K562 (cell line): ENCODE measurements around the gene KIF4B. TPM values are rescaled to one million over a fixed set of nuclear protein-coding genes. Genes with fewer than 3 reads are reported as not detected.

Experiments
- ATAC-seq: fragments of 200-7000 bp; cut with Tn5 transposase; 3 replicates; pipeline ENCODE4 v1.9.1; 2020; ENCODE audit warnings: moderate library complexity
- BruUV-seq: library from RNA; stranded (reverse); fragments of 400-500 nt; replicated peaks from 2 replicates; lab custom pipeline; 2021; lab: Mats Ljungman, UMichigan
- CTCF ChIA-PET: fragments of 300-600 bp; formaldehyde crosslinking; extraction: SDS; loops from one replicate; lab custom pipeline; 2021; ENCODE audit warnings: low intra/inter-chr PET ratio; lab: Yijun Ruan, JAX
- POLR2A ChIA-PET: fragments of 300-600, 350-650 bp; sonication (Branson Sonifier 250); formaldehyde crosslinking; extraction: SDS; loops from one replicate; lab custom pipeline; 2021; ENCODE audit warnings: antibody characterized with exemption, inconsistent platforms; lab: Yijun Ruan, JAX
- DNase-seq, 4 experiments: peaks; one replicate each; pipeline versions ENCODE4 v3.0.0 to v3.0.0-alpha.2; 2011 to 2018; ENCODE audit warnings: low spot score in 3 of 4, mixed read lengths in 3 of 4; ENCODE audit errors: extremely low read depth in 1 of 4
- FAIRE-seq: peaks from 2 replicates; lab custom pipeline; 2011; peaks lifted over from hg19 to GRCh38; lab: Jason Lieb, UNC
- H2AFZ ChIP-seq: 2 replicates; pipeline ENCODE4 v1.6.0; 2011; ENCODE audit warnings: low read depth, low read length, control low read depth, inconsistent platforms
- H3K27ac ChIP-seq: fragments of 200-600 bp; 3 replicates; pipeline ENCODE4 v1.8.0; 2011; ENCODE audit warnings: low read depth, mild to moderate bottlenecking, control low read depth, inconsistent platforms, low read length, moderate library complexity, mixed read lengths; ENCODE audit errors: extremely low read depth
- H3K27me3 ChIP-seq, 2 experiments: fragments of 300-600 bp in 1 of 2; 2 replicates in 1 of 2; 3 replicates in 1 of 2; pipeline versions ENCODE4 v1.6.0 to v1.8.0; 2011; ENCODE audit warnings: inconsistent platforms in 2 of 2, low read length in 2 of 2, mild to moderate bottlenecking in 1 of 2, mixed read lengths in 1 of 2, moderate library complexity in 1 of 2; ENCODE audit not compliant: control insufficient read depth in 2 of 2, insufficient read depth in 2 of 2
- H3K36me3 ChIP-seq: fragments of 300-600 bp; 3 replicates; pipeline ENCODE4 v1.8.0; 2011; ENCODE audit warnings: mild to moderate bottlenecking, low read length, inconsistent platforms; ENCODE audit not compliant: control insufficient read depth, insufficient read depth
- H3K4me1 ChIP-seq, 2 experiments: fragments of 200-600 bp in 1 of 2; replicated peaks in 1 of 2; 2 replicates in 1 of 2; 3 replicates in 1 of 2; pipeline versions ENCODE4 v1.5.1 to v1.8.0; 2011; ENCODE audit warnings: inconsistent platforms in 2 of 2, low read length in 2 of 2, mild to moderate bottlenecking in 1 of 2, mixed read lengths in 1 of 2, moderate library complexity in 1 of 2; ENCODE audit not compliant: control insufficient read depth in 2 of 2, insufficient read depth in 2 of 2
- H3K4me2 ChIP-seq: 2 replicates; pipeline ENCODE4 v1.6.1; 2011; ENCODE audit warnings: low read length, control low read depth, inconsistent platforms, mixed read lengths; ENCODE audit not compliant: insufficient read depth
- H3K4me3 ChIP-seq: fragments of 200-600 bp; sonication (generic), shearing (Covaris generic); 2 replicates; pipeline ENCODE4 v1.5.1; 2016; ENCODE audit warnings: control low read depth, inconsistent platforms
- H3K79me2 ChIP-seq: fragments of 200-600 bp; 3 replicates; pipeline ENCODE4 v1.8.0; 2011; ENCODE audit warnings: low read length, inconsistent platforms; ENCODE audit not compliant: control insufficient read depth, insufficient read depth
- H3K9ac ChIP-seq, 2 experiments: 2 replicates each; pipeline versions ENCODE4 v1.6.0 to v1.6.1; 2011; ENCODE audit warnings: low read depth in 2 of 2, low read length in 2 of 2, control low read depth in 1 of 2, inconsistent platforms in 1 of 2, mild to moderate bottlenecking in 1 of 2, mixed read lengths in 1 of 2; ENCODE audit not compliant: insufficient read depth in 1 of 2
- H3K9me1 ChIP-seq: one replicate; pipeline ENCODE4 v1.6.0; 2011; ENCODE audit warnings: inconsistent platforms, mild to moderate bottlenecking, low read length, moderate library complexity; ENCODE audit not compliant: control insufficient read depth, insufficient read depth
- H3K9me3 ChIP-seq: replicated peaks from 2 replicates; pipeline ENCODE4 v1.5.1; 2011; ENCODE audit warnings: low read depth, low read length, inconsistent platforms; ENCODE audit not compliant: control insufficient read depth, insufficient read depth
- H4K20me1 ChIP-seq: replicated peaks from 2 replicates; pipeline ENCODE4 v1.6.1; 2011; ENCODE audit warnings: low read length, inconsistent platforms, mixed read lengths; ENCODE audit not compliant: control insufficient read depth, insufficient read depth
- ELF2 ChIP-seq: fragments of 250-450 bp; sonication (Bioruptor Pico); IDR thresholded peaks from 2 replicates; pipeline ENCODE4 v1.5.0; 2021; ENCODE audit warnings: mild to moderate bottlenecking
- FOXK1 ChIP-seq: sonication (generic); formaldehyde crosslinking; IDR thresholded peaks from 2 replicates; pipeline ENCODE4 v1.8.0; 2022; ENCODE audit warnings: missing genetic modification reagents, mild to moderate bottlenecking, borderline replicate concordance
- POLR2AphosphoS5 ChIP-seq: IDR thresholded peaks from 2 replicates; pipeline ENCODE4 v1.6.1; 2011; ENCODE audit warnings: mild to moderate bottlenecking, low read depth, low read length, moderate library complexity; ENCODE audit not compliant: control insufficient read depth, insufficient read depth
- SREBF2 ChIP-seq: sonication (generic); formaldehyde crosslinking; IDR thresholded peaks from 2 replicates; pipeline ENCODE4 v1.4.0; 2020; ENCODE audit warnings: mild to moderate bottlenecking, missing genetic modification reagents
- TAF7 ChIP-seq: fragments of 450-650 bp; IDR thresholded peaks from 2 replicates; pipeline ENCODE4 v1.6.1; 2016; ENCODE audit warnings: missing genetic modification characterization, missing compliant biosample characterization
- U2AF1 ChIP-seq: fragments of 200-400 bp; formaldehyde crosslinking; optimal IDR thresholded peaks from 2 replicates; pipeline ENCODE3; 2017; ENCODE audit warnings: mild to moderate bottlenecking, low read depth, low read length, moderate library complexity
- WGBS: fragments of 100-300 bp; shearing (Covaris generic); methylation state at CpG from one replicate; pipeline ENCODE4 v1.1.6; 2016; ENCODE audit warnings: low coverage, mixed read lengths; ENCODE audit not compliant: insufficient coverage; ENCODE audit errors: missing lambda C conversion rate; 5-methylcytosine and 5-hydroxymethylcytosine counted together
- in situ Hi-C: fragments of 300-500 bp; cut with MboI; formaldehyde crosslinking; loops from 4 replicates; pipeline ENCODE4 v1.15.0; 2018; ENCODE audit warnings: inconsistent platforms, mixed read lengths
- intact Hi-C: fragments of 100-400 bp; cut with micrococcal nuclease; formaldehyde crosslinking; loops from 2 replicates; pipeline ENCODE4 v1.14.2; 2022
- polyA plus RNA-seq, 8 experiments: library from polyadenylated mRNA; depleted of rRNA in 4 of 8; stranded (reverse) in 5 of 8; unstranded in 3 of 8; fragments of >200 nt; fragmentation: Nextera tagmentation in 2 of 8; fragmentation: Illumina TruSeq in 1 of 8; extraction: Ambion mirVana in 2 of 8; extraction: Trizol in 1 of 8; gene quantifications; 2 replicates each; pipeline versions ENCODE4 v1.2.1 to v1.2.3, GENCODE V29; 2011 to 2014; ENCODE audit warnings: inconsistent platforms in 1 of 8, missing spikeins in 1 of 8
- total RNA-seq, 7 experiments: library from RNA; depleted of rRNA in 6 of 7; stranded (reverse); fragments of >200 nt in 6 of 7; fragmentation: Illumina TruSeq in 2 of 7; extraction: Trizol in 2 of 7; gene quantifications; 2 replicates each; pipeline versions ENCODE4 v1.2.1 to v1.2.3, GENCODE V29; 2011 to 2021; ENCODE audit warnings: low replicate concordance in 1 of 7
- TF ChIP-seq, protein P1 (sequence below): fragments of 450-650 bp; formaldehyde crosslinking; IDR thresholded peaks from 2 replicates; pipeline ENCODE4 v1.4.0; 2022; ENCODE audit warnings: missing genetic modification characterization
- TF ChIP-seq, protein P2 (sequence below), 3 experiments: fragments of 200-800 bp in 1 of 3; fragments of 250-450 bp in 1 of 3; fragments of 450-650 bp in 1 of 3; sonication (Bioruptor Pico) in 1 of 3; sonication (Bioruptor generic) in 1 of 3; formaldehyde crosslinking in 1 of 3; IDR thresholded peaks; 2 replicates each; pipeline versions ENCODE4 v1.6.1 to v1.8.0; 2016 to 2022; ENCODE audit warnings: mild to moderate bottlenecking in 2 of 3, missing genetic modification characterization in 2 of 3, missing compliant biosample characterization in 1 of 3, moderate library complexity in 1 of 3

Gene KIF4B
- total and polyA plus RNA-seq, 9 of the 15 experiments (the other 6 are each of a cell fraction or from before 2014, with no cell fraction given), result 0.01 to 0.09 (median 0.07) TPM; not detected in 2

DNA sequence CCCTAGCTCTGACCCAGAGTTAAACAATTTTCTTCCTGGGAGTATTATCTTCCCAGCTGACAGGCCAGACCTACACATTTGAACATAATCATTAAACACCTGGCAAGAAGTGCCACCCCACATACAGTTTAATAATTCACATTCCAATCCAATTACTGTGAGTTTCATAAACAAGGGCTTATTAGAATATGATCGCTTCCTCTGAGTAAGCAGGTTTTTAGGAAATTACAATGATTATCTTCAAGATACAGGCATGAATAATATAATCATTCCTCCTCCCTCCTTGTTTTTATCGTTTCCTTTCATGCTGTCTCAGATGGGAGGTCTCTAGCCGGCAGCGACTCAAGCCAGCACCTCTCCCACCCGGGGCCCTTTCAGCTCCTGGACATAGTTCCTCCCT, 15.8 kb upstream of the KIF4B start:
- no peak overlapping the region for H2AFZ ChIP-seq
- in situ Hi-C loops, result loop anchor here (10.0 kb wide), 1 partner anchor 343 kb away; no protein-coding TSS in a partner anchor

More for the DNA sequence above, 15.8 kb upstream of the KIF4B start:
- Histone ChIP-seq H3K36me3 (no peaks in the 10 kb centered on the region), H3K79me2 (no peaks in the 10 kb centered on the region), H3K9me3 (no peaks in the 10 kb centered on the region), H3K4me2 (no peak overlapping the region), H3K27me3 (peaks cover 7 to 19% of the 10 kb centered on the region in 2 experiments; a peak in 3 of 5 replicates), H3K9ac (no peak overlapping the region), H4K20me1 (no peaks in the 10 kb centered on the region), H3K9me1 (no peaks in the 10 kb centered on the region), H3K4me1 (no peaks in the 10 kb centered on the region; a peak in 1 of 5 replicates), H3K27ac (no peak overlapping the region), H3K4me3 (no peak overlapping the region)
- DNase-seq, result no peak
- WGBS, result 0% methylated on average over 5 of the region's 5 CpGs
- no TSS peak for BruUV-seq
- intact Hi-C loops, result no loop called here
- TF ChIP-seq, protein P1, sequence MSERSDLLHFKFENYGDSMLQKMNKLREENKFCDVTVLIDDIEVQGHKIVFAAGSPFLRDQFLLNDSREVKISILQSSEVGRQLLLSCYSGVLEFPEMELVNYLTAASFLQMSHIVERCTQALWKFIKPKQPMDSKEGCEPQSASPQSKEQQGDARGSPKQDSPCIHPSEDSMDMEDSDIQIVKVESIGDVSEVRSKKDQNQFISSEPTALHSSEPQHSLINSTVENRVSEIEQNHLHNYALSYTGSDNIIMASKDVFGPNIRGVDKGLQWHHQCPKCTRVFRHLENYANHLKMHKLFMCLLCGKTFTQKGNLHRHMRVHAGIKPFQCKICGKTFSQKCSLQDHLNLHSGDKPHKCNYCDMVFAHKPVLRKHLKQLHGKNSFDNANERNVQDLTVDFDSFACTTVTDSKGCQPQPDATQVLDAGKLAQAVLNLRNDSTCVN (CRISPR knock-in tag), result no peak
- no peak for TF ChIP-seq U2AF1
- no peak for TF ChIP-seq POLR2AphosphoS5
- TF ChIP-seq ELF2 (CRISPR knock-in tag), result no peak
- TF ChIP-seq TAF7, result no peak
- TF ChIP-seq FOXK1 (CRISPR knock-in tag), result no peak
- no peak for TF ChIP-seq SREBF2 (CRISPR knock-in tag)
- TF ChIP-seq, protein P2, sequence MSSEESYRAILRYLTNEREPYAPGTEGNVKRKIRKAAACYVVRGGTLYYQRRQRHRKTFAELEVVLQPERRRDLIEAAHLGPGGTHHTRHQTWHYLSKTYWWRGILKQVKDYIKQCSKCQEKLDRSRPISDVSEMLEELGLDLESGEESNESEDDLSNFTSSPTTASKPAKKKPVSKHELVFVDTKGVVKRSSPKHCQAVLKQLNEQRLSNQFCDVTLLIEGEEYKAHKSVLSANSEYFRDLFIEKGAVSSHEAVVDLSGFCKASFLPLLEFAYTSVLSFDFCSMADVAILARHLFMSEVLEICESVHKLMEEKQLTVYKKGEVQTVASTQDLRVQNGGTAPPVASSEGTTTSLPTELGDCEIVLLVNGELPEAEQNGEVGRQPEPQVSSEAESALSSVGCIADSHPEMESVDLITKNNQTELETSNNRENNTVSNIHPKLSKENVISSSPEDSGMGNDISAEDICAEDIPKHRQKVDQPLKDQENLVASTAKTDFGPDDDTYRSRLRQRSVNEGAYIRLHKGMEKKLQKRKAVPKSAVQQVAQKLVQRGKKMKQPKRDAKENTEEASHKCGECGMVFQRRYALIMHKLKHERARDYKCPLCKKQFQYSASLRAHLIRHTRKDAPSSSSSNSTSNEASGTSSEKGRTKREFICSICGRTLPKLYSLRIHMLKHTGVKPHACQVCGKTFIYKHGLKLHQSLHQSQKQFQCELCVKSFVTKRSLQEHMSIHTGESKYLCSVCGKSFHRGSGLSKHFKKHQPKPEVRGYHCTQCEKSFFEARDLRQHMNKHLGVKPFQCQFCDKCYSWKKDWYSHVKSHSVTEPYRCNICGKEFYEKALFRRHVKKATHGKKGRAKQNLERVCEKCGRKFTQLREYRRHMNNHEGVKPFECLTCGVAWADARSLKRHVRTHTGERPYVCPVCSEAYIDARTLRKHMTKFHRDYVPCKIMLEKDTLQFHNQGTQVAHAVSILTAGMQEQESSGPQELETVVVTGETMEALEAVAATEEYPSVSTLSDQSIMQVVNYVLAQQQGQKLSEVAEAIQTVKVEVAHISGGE (CRISPR knock-in tag; IDR thresholded peaks at IDR 0.05), result no peak
- no peak for ATAC-seq
- no peak for FAIRE-seq
- ChIA-PET CTCF (no interaction called here), POLR2A (interaction anchor here (0.6 kb wide), 2 partner anchors 18 to 1547 kb away, joined by 3 read pairs; no protein-coding TSS in a partner anchor)
